Endothelial cell of umbilical vein (primary cell): Measurements from ENCODE around the gene SIRPD.

Source experiments
- EZH2 ChIP-seq: IDR thresholded peaks from 2 replicates; pipeline ENCODE4 v1.6.1; 2012; ENCODE audit warnings: borderline replicate concordance, low read depth, mild to moderate bottlenecking, moderate library complexity, low read length, inconsistent platforms; ENCODE audit not compliant: severe bottlenecking
- GATA2 ChIP-seq: IDR thresholded peaks from 2 replicates; pipeline ENCODE4 v1.7.0; 2011; ENCODE audit warnings: low read depth, mild to moderate bottlenecking, moderate library complexity, mixed read lengths, low read length; ENCODE audit not compliant: insufficient read length, insufficient read depth
- POLR2AphosphoS5 ChIP-seq: IDR thresholded peaks from 2 replicates; pipeline ENCODE4 v1.6.1; 2012; ENCODE audit warnings: low read depth, mild to moderate bottlenecking, control low read depth, low read length, moderate library complexity; ENCODE audit not compliant: insufficient read depth
- TF ChIP-seq, protein P1 (sequence below), 2 donors: IDR thresholded peaks; 1 replicate in 1 of 2; 2 replicates in 1 of 2; pipeline ENCODE4 v1.5.1; 2011; ENCODE audit warnings: low read length in 2 of 2, mild to moderate bottlenecking in 2 of 2, moderate library complexity in 2 of 2, control low read depth in 1 of 2, inconsistent platforms in 1 of 2, low read depth in 1 of 2; ENCODE audit not compliant: insufficient read depth in 1 of 2; ENCODE audit errors: extremely low read depth in 1 of 2
- TF ChIP-seq, protein P2 (sequence below): IDR thresholded peaks from 2 replicates; pipeline ENCODE4 v1.6.1; 2011; ENCODE audit not compliant: insufficient read depth, insufficient read length

DNA sequence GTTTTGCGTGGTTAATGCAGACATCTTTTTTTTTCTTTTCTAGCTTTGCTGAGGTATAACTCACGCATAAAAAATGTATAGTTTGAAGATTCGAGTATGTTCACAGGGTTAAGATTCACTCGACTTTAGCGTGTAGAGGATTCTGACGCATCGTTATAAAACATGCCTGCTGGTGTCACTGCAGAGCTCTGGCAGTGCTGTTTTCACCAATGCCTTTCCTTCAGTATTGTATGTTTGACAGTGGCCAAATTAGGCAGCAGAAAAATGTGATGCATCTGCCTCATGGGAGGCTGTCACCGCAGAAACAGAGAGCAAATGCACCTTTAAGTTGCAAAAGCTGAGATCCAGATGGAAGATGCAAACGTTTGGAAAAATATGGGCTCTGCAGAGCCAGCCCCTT lies 48.3 kb downstream of the SIRPD start:
- TF ChIP-seq, protein P1, sequence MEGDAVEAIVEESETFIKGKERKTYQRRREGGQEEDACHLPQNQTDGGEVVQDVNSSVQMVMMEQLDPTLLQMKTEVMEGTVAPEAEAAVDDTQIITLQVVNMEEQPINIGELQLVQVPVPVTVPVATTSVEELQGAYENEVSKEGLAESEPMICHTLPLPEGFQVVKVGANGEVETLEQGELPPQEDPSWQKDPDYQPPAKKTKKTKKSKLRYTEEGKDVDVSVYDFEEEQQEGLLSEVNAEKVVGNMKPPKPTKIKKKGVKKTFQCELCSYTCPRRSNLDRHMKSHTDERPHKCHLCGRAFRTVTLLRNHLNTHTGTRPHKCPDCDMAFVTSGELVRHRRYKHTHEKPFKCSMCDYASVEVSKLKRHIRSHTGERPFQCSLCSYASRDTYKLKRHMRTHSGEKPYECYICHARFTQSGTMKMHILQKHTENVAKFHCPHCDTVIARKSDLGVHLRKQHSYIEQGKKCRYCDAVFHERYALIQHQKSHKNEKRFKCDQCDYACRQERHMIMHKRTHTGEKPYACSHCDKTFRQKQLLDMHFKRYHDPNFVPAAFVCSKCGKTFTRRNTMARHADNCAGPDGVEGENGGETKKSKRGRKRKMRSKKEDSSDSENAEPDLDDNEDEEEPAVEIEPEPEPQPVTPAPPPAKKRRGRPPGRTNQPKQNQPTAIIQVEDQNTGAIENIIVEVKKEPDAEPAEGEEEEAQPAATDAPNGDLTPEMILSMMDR (IDR thresholded peaks at IDR 0.05; ENCODE audit: extremely low read depth in 1 of 2, insufficient read depth in 1 of 2, low read depth in 1 of 2, low read length in 2 of 2): peak; percentile 24 to 48
- no peak for TF ChIP-seq POLR2AphosphoS5
- TF ChIP-seq, protein P2, sequence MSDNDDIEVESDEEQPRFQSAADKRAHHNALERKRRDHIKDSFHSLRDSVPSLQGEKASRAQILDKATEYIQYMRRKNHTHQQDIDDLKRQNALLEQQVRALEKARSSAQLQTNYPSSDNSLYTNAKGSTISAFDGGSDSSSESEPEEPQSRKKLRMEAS: no peak
- no peak for TF ChIP-seq GATA2
- no peak for TF ChIP-seq EZH2
